CD14-positive monocyte (primary cell): Measurements from ENCODE around the gene NTRK1. TPM values are rescaled to one million over a fixed set of nuclear protein-coding genes. Genes with fewer than 3 reads are reported as not detected.

Experiments
- DNase-seq, 3 donors: peaks; one replicate each; pipeline ENCODE4 v3.0.0-alpha.2; 2011 to 2022
- H2AFZ ChIP-seq: 2 replicates; pipeline ENCODE4 v1.6.0; 2012; ENCODE audit warnings: mild to moderate bottlenecking, low read depth, low read length, inconsistent platforms; ENCODE audit not compliant: insufficient read depth, poor library complexity, severe bottlenecking
- H3K27ac ChIP-seq, 2 donors: 1 replicate in 1 of 2; 2 replicates in 1 of 2; pipeline ENCODE4 v1.5.1; 2012 to 2013; ENCODE audit warnings: low read length in 2 of 2, control low read depth in 1 of 2, inconsistent platforms in 1 of 2, low read depth in 1 of 2, mild to moderate bottlenecking in 1 of 2
- H3K27me3 ChIP-seq, 2 donors: one replicate each; pipeline versions ENCODE4 v1.6.0 to v1.6.1; 2011 to 2013; ENCODE audit warnings: low read length in 2 of 2; ENCODE audit not compliant: control insufficient read depth in 2 of 2, insufficient read depth in 2 of 2
- H3K36me3 ChIP-seq, 2 donors: replicated peaks in 1 of 2; 1 replicate in 1 of 2; 2 replicates in 1 of 2; pipeline versions ENCODE4 v1.5.1 to v1.6.1; 2012 to 2013; ENCODE audit warnings: low read length in 2 of 2, control low read depth in 1 of 2, inconsistent platforms in 1 of 2, mild to moderate bottlenecking in 1 of 2; ENCODE audit not compliant: insufficient read depth in 2 of 2, control insufficient read depth in 1 of 2
- H3K4me1 ChIP-seq, 2 donors: 1 replicate in 1 of 2; 2 replicates in 1 of 2; pipeline versions ENCODE4 v1.5.1 to v1.6.1; 2012 to 2013; ENCODE audit warnings: low read length in 2 of 2, control low read depth in 1 of 2, inconsistent platforms in 1 of 2, mild to moderate bottlenecking in 1 of 2, moderate library complexity in 1 of 2; ENCODE audit not compliant: insufficient read depth in 2 of 2, control insufficient read depth in 1 of 2
- H3K4me2 ChIP-seq: replicated peaks from 2 replicates; pipeline ENCODE3; 2012; ENCODE audit warnings: low read length, moderate library complexity, mild to moderate bottlenecking; ENCODE audit not compliant: poor library complexity, severe bottlenecking; ENCODE audit errors: extremely low read depth
- H3K4me3 ChIP-seq, 3 experiments: fragments of 200-600 bp in 1 of 3; sonication (generic) in 1 of 3; replicated peaks in 1 of 3; 1 replicate in 2 of 3; 2 replicates in 1 of 3; pipeline ENCODE4 v1.5.1; 2011 to 2013; ENCODE audit warnings: low read length in 3 of 3, mild to moderate bottlenecking in 3 of 3, control low read depth in 2 of 3, low read depth in 2 of 3, inconsistent platforms in 1 of 3, moderate library complexity in 1 of 3
- H3K79me2 ChIP-seq: 2 replicates; pipeline ENCODE4 v1.6.0; 2012; ENCODE audit warnings: mild to moderate bottlenecking, control low read depth, inconsistent platforms, low read length, moderate library complexity; ENCODE audit not compliant: insufficient read depth
- H3K9ac ChIP-seq: 2 replicates; pipeline ENCODE4 v1.6.0; 2017; ENCODE audit warnings: low read length, mild to moderate bottlenecking; ENCODE audit not compliant: insufficient read depth, poor library complexity, severe bottlenecking
- H3K9me3 ChIP-seq, 2 donors: replicated peaks in 1 of 2; 1 replicate in 1 of 2; 2 replicates in 1 of 2; pipeline versions ENCODE4 v1.5.1 to v1.6.1; 2012 to 2013; ENCODE audit warnings: low read length in 2 of 2, control low read depth in 1 of 2; ENCODE audit not compliant: control insufficient read depth in 1 of 2, insufficient read depth in 1 of 2
- H4K20me1 ChIP-seq: 2 replicates; pipeline ENCODE4 v1.6.0; 2012; ENCODE audit warnings: mild to moderate bottlenecking, low read length, control low read depth, moderate library complexity; ENCODE audit not compliant: insufficient read depth
- H3K27ac Mint-ChIP-seq, 7 donors: one replicate each; pipeline ENCODE4 v1.8.0; 2020; ENCODE audit warnings: mild to moderate bottlenecking in 7 of 7, mixed read lengths in 7 of 7, moderate library complexity in 6 of 7, inconsistent platforms in 2 of 7
- H3K27me3 Mint-ChIP-seq, 3 donors: one replicate each; pipeline ENCODE4 v1.8.0; 2021 to 2022; ENCODE audit warnings: low read depth in 3 of 3, mild to moderate bottlenecking in 3 of 3, mixed read lengths in 3 of 3, moderate library complexity in 3 of 3, inconsistent platforms in 1 of 3
- H3K36me3 Mint-ChIP-seq, 2 donors: one replicate each; pipeline ENCODE4 v1.8.0; 2020; ENCODE audit warnings: mixed read lengths in 2 of 2, inconsistent platforms in 1 of 2, mild to moderate bottlenecking in 1 of 2
- H3K4me1 Mint-ChIP-seq: one replicate; pipeline ENCODE4 v1.8.0; 2020; ENCODE audit warnings: mild to moderate bottlenecking, mixed read lengths
- H3K4me3 Mint-ChIP-seq, 2 donors: one replicate each; pipeline ENCODE4 v1.8.0; 2020; ENCODE audit warnings: mild to moderate bottlenecking in 2 of 2, mixed read lengths in 2 of 2, moderate library complexity in 1 of 2
- H3K9me3 Mint-ChIP-seq, 7 donors: one replicate each; pipeline ENCODE4 v1.8.0; 2020 to 2022; ENCODE audit warnings: mixed read lengths in 7 of 7, mild to moderate bottlenecking in 6 of 7, moderate library complexity in 6 of 7, inconsistent platforms in 2 of 7
- CTCF ChIP-seq: fragments of 200-600 bp; IDR thresholded peaks from one replicate; pipeline ENCODE4 v1.8.0; 2022; ENCODE audit warnings: antibody characterized with exemption, mild to moderate bottlenecking
- WGBS: methylation state at CpG from one replicate; pipeline ENCODE4 v1.1.5; 2013; ENCODE audit warnings: missing lambda C conversion rate; ENCODE audit not compliant: insufficient coverage; 5-methylcytosine and 5-hydroxymethylcytosine counted together
- intact Hi-C, 2 donors: fragments of 100-400 bp; cut with micrococcal nuclease; formaldehyde crosslinking; loops; one replicate each; pipeline versions ENCODE4 v1.15.0 to v1.15.1; 2023
- polyA plus RNA-seq, 3 donors: library from polyadenylated mRNA; depleted of rRNA in 1 of 3; unstranded in 2 of 3; stranded (reverse) in 1 of 3; fragments of 300-500 nt in 2 of 3; fragments of >200 nt in 1 of 3; fragmentation: Illumina TruSeq in 2 of 3; gene quantifications; 1 replicate in 2 of 3; 2 replicates in 1 of 3; pipeline ENCODE4 v1.2.3, GENCODE V29; 2012 to 2021

The NTRK1 gene
- polyA plus RNA-seq, 3 donors, result 0.03 TPM; not detected in 2

DNA sequence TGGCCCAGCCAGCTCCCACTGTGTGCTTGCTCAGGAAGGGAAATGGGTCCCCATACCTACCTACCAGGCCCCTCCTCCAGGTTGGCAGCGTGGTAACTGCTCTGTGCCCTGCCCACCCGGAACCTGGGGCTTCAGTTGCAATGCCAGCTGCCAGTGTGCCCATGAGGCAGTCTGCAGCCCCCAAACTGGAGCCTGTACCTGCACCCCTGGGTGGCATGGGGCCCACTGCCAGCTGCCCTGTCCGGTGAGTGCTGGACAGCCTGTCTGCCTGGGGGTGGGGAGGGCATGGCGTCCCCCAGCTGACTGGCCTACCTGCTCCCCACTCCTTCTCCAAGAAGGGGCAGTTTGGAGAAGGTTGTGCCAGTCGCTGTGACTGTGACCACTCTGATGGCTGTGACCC lies 49.0 kb downstream of the NTRK1 start:
- H3K36me3 Mint-ChIP-seq, result no peaks in the 10 kb centered on the region
- H3K27ac Mint-ChIP-seq, result no peak overlapping the region
- no peak overlapping the region for H3K4me3 Mint-ChIP-seq
- no peaks in the 10 kb centered on the region for H3K79me2 ChIP-seq
- no peak overlapping the region for H3K27ac ChIP-seq
- H3K9me3 Mint-ChIP-seq, result peaks cover 0 to 3% (median 0%) of the 10 kb centered on the region in 7 donors
- peaks cover 7 to 10% of the 10 kb centered on the region in 2 donors for H3K4me1 ChIP-seq
- no peaks in the 10 kb centered on the region for H3K9me3 ChIP-seq
- intact Hi-C loops, result no loop called here
- no peak overlapping the region for H3K9ac ChIP-seq
- no peak overlapping the region for H3K4me2 ChIP-seq
- no peak overlapping the region for H3K4me3 ChIP-seq
- no peak for TF ChIP-seq CTCF
- no peaks in the 10 kb centered on the region for H4K20me1 ChIP-seq
- DNase-seq, result no peak
- no peaks in the 10 kb centered on the region for H3K27me3 ChIP-seq
- peaks cover 18% of the 10 kb centered on the region for H3K4me1 Mint-ChIP-seq
- WGBS, result 100% methylated on average over 5 of the region's 5 CpGs
- H2AFZ ChIP-seq, result no peak overlapping the region
- no peaks in the 10 kb centered on the region for H3K36me3 ChIP-seq
- peaks cover 3 to 4% (median 4%) of the 10 kb centered on the region in 3 donors for H3K27me3 Mint-ChIP-seq

DNA sequence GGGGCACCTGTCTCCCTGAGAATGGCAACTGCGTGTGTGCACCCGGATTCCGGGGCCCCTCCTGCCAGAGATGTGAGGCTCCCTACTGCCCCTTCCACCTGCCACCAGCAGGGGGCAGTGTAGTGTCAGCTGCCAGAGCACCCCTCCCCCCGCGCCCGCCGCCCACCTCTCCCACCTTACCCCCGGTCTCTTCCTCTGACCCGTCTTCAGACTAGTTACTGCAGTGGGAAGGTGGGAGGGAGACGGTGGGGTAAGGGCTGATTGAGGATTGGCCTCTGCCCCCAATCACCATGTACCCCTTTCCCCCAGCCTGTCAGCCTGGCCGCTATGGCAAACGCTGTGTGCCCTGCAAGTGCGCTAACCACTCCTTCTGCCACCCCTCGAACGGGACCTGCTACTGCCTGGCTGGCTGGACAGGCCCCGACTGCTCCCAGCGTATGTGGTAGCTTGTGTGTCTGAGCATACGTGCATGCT lies 49.7 kb downstream of the NTRK1 start:
- H2AFZ ChIP-seq, result no peak overlapping the region
- H3K4me3 ChIP-seq, result no peak overlapping the region
- peak; percentile 96 for TF ChIP-seq CTCF
- peaks cover 0 to 3% (median 0%) of the 10 kb centered on the region in 7 donors for H3K9me3 Mint-ChIP-seq
- peaks cover 4 to 5% (median 4%) of the 10 kb centered on the region in 3 donors for H3K27me3 Mint-ChIP-seq
- no peak overlapping the region for H3K9ac ChIP-seq
- WGBS, result 78% methylated on average over 8 of the region's 18 CpGs
- H3K4me1 ChIP-seq, result peaks cover 7 to 10% of the 10 kb centered on the region in 2 donors
- DNase-seq, result peak in 1 of 3 donors; percentile 32
- no peak overlapping the region for H3K4me2 ChIP-seq
- H3K4me3 Mint-ChIP-seq, result no peak overlapping the region
- no peaks in the 10 kb centered on the region for H3K36me3 ChIP-seq
- H3K36me3 Mint-ChIP-seq, result no peaks in the 10 kb centered on the region
- H3K9me3 ChIP-seq, result no peaks in the 10 kb centered on the region
- intact Hi-C loops, result no loop called here
- no peak overlapping the region for H3K27ac ChIP-seq
- H3K4me1 Mint-ChIP-seq, result peaks cover 18% of the 10 kb centered on the region
- no peaks in the 10 kb centered on the region for H3K27me3 ChIP-seq
- no peaks in the 10 kb centered on the region for H3K79me2 ChIP-seq
- no peaks in the 10 kb centered on the region for H4K20me1 ChIP-seq
- no peak overlapping the region for H3K27ac Mint-ChIP-seq
